Breast epithelium (tissue), 4 donors: ENCODE data around the gene GPBAR1. TPM values are rescaled to one million over a fixed set of nuclear protein-coding genes. Genes with fewer than 3 reads are reported as not detected.

Experiments
- DNase-seq, 2 donors: peaks; one replicate each; pipeline ENCODE4 v3.0.0-alpha.2; 2019; ENCODE audit warnings: low spot score in 2 of 2
- H3K27ac ChIP-seq, 2 donors: fragments of 200-600 bp; sonication (generic) in 1 of 2; one replicate each; pipeline ENCODE4 v1.5.1; 2016 to 2019; ENCODE audit warnings: mild to moderate bottlenecking in 1 of 2
- H3K27me3 ChIP-seq, 2 donors: fragments of 200-600 bp; sonication (generic) in 1 of 2; one replicate each; pipeline versions ENCODE4 v1.5.1 to v1.6.0; 2017 to 2019; ENCODE audit warnings: control low read depth in 1 of 2, mild to moderate bottlenecking in 1 of 2
- H3K36me3 ChIP-seq: fragments of 200-600 bp; one replicate; pipeline ENCODE4 v1.5.1; 2019
- H3K4me1 ChIP-seq, 2 donors: fragments of 200-600 bp; sonication (generic); one replicate each; pipeline ENCODE4 v1.5.1; 2016 to 2019; ENCODE audit warnings: control low read depth in 1 of 2
- H3K4me3 ChIP-seq, 3 donors: fragments of 200-600 bp; sonication (generic); 1 replicate in 2 of 3; 2 replicates in 1 of 3; pipeline ENCODE4 v1.5.1; 2016 to 2019; ENCODE audit warnings: mild to moderate bottlenecking in 3 of 3, moderate library complexity in 2 of 3
- H3K9me3 ChIP-seq, 2 donors: fragments of 200-600 bp; sonication (generic) in 1 of 2; one replicate each; pipeline ENCODE4 v1.5.1; 2016 to 2019; ENCODE audit warnings: control low read depth in 1 of 2
- POLR2A ChIP-seq: fragments of 450-650 bp; IDR thresholded peaks from one replicate; pipeline ENCODE4 v1.6.1; 2016; ENCODE audit warnings: antibody characterized with exemption, mild to moderate bottlenecking, moderate library complexity
- POLR2AphosphoS5 ChIP-seq, 3 donors: sonication (generic); formaldehyde crosslinking; IDR thresholded peaks; one replicate each; pipeline ENCODE4 v1.6.1; 2017; ENCODE audit warnings: antibody characterized with exemption in 3 of 3
- intact Hi-C: fragments of 100-400 bp; cut with DNase I; formaldehyde crosslinking; loops from one replicate; pipeline ENCODE4 v1.15.1; 2023; ENCODE audit warnings: low total_unique reads
- total RNA-seq, 3 donors: library from RNA; depleted of rRNA; stranded (reverse); fragments of >200 nt; gene quantifications; one replicate each; pipeline ENCODE4 v1.1.0, GENCODE V29; 2016
- TF ChIP-seq, protein P1 (sequence below), 3 donors: fragments of 450-650 bp; IDR thresholded peaks; one replicate each; pipeline ENCODE4 v1.5.1; 2016 to 2017; ENCODE audit warnings: antibody characterized with exemption in 3 of 3, mild to moderate bottlenecking in 3 of 3, moderate library complexity in 3 of 3

The GPBAR1 gene
- total RNA-seq, 3 donors from 2014 or later: 5.2 to 22.2 (median 8.5) TPM

DNA sequence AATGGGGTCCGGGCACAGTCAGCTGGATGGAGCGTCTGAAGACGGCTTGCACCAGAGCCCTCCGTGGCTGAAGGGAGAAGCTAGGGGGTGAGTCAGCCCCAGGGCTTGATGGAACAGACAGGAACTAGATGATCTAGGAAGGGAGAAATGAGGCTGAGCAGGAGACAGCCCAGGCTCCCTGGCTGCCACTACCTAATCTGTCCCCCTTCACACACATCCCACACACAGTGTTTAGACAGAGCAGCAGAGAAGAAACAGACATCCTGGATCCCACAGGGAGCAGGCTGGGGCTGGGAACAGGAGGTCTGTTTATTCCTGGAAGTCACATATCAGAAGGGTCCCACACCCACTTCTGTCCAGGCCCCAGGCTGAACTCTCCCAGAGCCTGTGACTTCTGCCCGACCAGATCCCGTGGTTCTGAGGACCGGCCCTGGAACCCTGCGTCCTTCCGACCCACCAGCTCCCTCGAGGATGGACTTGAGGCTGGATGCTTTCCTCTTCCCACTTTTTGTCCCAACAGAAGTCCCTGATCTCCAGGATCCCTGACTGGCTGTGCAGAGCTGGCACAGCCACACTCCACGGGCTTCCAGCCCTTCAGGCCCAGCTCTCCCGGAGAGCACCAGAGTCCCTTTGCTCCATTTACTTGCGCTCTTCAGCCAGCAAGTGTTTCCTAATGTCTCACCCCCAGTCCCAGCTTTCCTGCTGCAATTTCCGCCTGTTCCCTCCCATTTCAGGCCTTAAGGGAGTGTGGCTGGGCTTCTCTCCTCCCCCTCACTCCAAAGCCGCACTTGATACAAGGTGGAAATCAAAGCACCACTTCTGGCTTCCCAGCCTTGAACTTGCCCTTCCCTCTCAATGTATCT lies 1.5 kb upstream of the GPBAR1 start:
- peak overlapping the region in 2 of 3 donors; percentile 0 to 48 for H3K4me3 ChIP-seq
- H3K36me3 ChIP-seq: peaks cover 11% of the 10 kb centered on the region
- peak overlapping the region; percentile 79 to 96 for H3K27ac ChIP-seq
- no peaks in the 10 kb centered on the region for H3K4me1 ChIP-seq
- intact Hi-C loops: no loop called here
- no peaks in the 10 kb centered on the region for H3K9me3 ChIP-seq
- no peaks in the 10 kb centered on the region for H3K27me3 ChIP-seq
- TF ChIP-seq, protein P1, sequence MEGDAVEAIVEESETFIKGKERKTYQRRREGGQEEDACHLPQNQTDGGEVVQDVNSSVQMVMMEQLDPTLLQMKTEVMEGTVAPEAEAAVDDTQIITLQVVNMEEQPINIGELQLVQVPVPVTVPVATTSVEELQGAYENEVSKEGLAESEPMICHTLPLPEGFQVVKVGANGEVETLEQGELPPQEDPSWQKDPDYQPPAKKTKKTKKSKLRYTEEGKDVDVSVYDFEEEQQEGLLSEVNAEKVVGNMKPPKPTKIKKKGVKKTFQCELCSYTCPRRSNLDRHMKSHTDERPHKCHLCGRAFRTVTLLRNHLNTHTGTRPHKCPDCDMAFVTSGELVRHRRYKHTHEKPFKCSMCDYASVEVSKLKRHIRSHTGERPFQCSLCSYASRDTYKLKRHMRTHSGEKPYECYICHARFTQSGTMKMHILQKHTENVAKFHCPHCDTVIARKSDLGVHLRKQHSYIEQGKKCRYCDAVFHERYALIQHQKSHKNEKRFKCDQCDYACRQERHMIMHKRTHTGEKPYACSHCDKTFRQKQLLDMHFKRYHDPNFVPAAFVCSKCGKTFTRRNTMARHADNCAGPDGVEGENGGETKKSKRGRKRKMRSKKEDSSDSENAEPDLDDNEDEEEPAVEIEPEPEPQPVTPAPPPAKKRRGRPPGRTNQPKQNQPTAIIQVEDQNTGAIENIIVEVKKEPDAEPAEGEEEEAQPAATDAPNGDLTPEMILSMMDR (IDR thresholded peaks at IDR 0.05): no peak
- TF ChIP-seq POLR2AphosphoS5 (IDR thresholded peaks at IDR 0.05) (peak in 2 of 3 donors; percentile 20 to 48), POLR2A (peak; percentile 34)
- peak in 1 of 2 donors; percentile 52 for DNase-seq

DNA sequence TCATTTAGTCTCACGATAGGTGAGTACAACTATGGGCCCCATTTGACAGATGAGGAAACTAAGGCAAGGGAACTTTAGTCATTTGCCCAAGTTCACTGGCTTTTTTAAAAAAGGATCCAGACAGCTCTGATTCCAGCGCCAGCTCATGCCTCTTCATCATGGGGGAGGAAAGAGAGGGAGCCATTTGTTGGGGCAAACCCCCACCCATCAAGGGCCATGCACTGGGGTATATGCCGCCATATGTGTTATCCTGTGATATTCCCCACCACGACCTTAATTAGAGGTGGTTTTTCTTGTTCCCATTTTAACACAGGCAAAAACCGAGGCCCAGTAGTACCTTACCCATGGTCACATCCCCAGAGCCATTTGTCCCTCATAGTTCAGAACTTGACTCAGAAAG lies 649 bp upstream of the GPBAR1 start:
- TF ChIP-seq, protein P1 (IDR thresholded peaks at IDR 0.05): no peak
- TF ChIP-seq POLR2AphosphoS5 (IDR thresholded peaks at IDR 0.05) (no peak), POLR2A (no peak)
- Histone ChIP-seq H3K4me1 (no peaks in the 10 kb centered on the region), H3K9me3 (no peaks in the 10 kb centered on the region), H3K4me3 (peak overlapping the region in 1 of 3 donors; percentile 48), H3K27ac (peak overlapping the region; percentile 79 to 96), H3K27me3 (no peaks in the 10 kb centered on the region), H3K36me3 (peaks cover 3% of the 10 kb centered on the region)
- intact Hi-C loops: no loop called here
- peak in 1 of 2 donors; percentile 5 for DNase-seq

DNA sequence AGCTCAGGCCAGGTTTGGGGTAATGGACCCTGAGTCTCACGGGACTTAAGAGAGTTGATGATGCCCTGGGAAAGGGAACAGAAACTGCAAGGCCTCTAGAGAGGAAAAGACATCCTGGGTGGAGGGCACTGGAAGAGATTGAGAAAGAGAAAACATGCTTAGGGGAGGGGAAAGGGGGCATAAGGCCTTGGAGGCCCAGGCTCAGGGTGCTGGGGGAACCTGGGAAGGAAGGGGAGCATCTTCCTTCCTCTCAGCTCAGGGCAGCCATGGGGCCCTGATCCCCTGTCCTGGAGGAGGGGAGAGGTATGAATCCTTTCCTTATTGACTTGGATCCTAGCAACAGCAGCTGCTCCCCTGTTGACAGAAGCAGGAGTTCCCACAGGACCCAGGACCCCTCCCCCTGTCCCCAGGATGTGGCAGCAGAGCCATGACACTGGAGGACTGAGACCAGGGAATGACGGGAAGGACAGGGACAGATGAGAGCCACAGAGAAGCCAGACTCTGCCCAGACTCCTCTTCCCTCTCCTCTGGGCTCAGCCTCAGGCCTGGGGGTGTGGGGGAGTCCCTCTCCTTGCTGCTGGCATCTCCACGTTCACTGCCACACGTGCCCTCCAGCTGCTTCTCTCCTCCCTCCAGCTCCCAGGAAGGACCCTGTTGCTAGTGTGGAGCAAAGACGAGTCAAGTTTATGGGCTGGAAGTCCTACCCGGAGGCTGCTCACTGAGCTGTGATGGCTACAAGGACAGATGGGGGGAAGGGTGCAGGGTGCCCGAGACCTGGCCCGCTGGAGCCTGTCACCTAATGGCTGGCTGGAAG lies 815 bp downstream of the GPBAR1 start:
- TF ChIP-seq, protein P1 (IDR thresholded peaks at IDR 0.05): no peak
- TF ChIP-seq POLR2A: no peak
- TF ChIP-seq POLR2AphosphoS5 (IDR thresholded peaks at IDR 0.05): no peak
- Histone ChIP-seq H3K4me1 (no peaks in the 10 kb centered on the region), H3K9me3 (no peaks in the 10 kb centered on the region), H3K4me3 (no peak overlapping the region), H3K36me3 (peaks cover 13% of the 10 kb centered on the region), H3K27ac (peak overlapping the region; percentile 45 to 96), H3K27me3 (no peaks in the 10 kb centered on the region)
- DNase-seq: peak in 1 of 2 donors; percentile 30
- intact Hi-C loops: no loop called here

DNA sequence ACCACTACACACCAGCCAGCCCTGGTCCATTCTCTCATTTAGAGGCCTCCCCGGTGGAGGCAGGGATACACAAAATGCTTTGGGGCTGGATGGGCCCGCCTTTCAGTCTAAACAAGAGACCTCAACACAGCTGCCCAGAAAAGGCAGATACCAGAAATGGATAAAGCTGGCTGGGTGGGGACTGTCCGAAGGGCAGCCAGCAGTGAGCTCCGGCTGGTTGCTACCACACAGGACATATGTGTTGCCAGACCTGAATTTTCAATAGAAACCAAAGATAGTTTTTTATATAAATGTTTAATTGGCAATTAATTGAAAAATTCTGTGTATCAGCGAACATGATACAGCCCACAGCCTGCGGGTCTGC lies 1.4 kb downstream of the GPBAR1 start:
- peak in 1 of 2 donors; percentile 22 for DNase-seq

More for the DNA sequence above, 1.4 kb downstream of the GPBAR1 start:
- TF ChIP-seq POLR2AphosphoS5 (IDR thresholded peaks at IDR 0.05): no peak
- TF ChIP-seq, protein P1 (IDR thresholded peaks at IDR 0.05): no peak
- TF ChIP-seq POLR2A: no peak
- peaks cover 13% of the 10 kb centered on the region for H3K36me3 ChIP-seq
- no peaks in the 10 kb centered on the region for H3K27me3 ChIP-seq
- H3K4me3 ChIP-seq: no peak overlapping the region
- H3K4me1 ChIP-seq: no peaks in the 10 kb centered on the region
- no peaks in the 10 kb centered on the region for H3K9me3 ChIP-seq
- peak overlapping the region in 1 of 2 donors; percentile 96 for H3K27ac ChIP-seq
- intact Hi-C loops: no loop called here
